HFFc6 (cell line): ENCODE data around the gene MSL1. TPM values are rescaled to one million over a fixed set of nuclear protein-coding genes. Genes with fewer than 3 reads are reported as not detected.

Experiments used
- DNase-seq: peaks from one replicate; pipeline ENCODE4 v3.0.0-alpha.2; 2018
- H3K27ac Mint-ChIP-seq: 2 replicates; pipeline ENCODE4 v1.8.0; 2020; ENCODE audit warnings: mild to moderate bottlenecking, mixed read lengths
- H3K27me3 Mint-ChIP-seq: 2 replicates; pipeline ENCODE4 v1.8.0; 2021; ENCODE audit warnings: mild to moderate bottlenecking, moderate library complexity, mixed read lengths; ENCODE audit not compliant: insufficient read depth
- H3K36me3 Mint-ChIP-seq: 2 replicates; pipeline ENCODE4 v1.8.0; 2021; ENCODE audit warnings: low read depth, mixed read lengths
- H3K4me1 Mint-ChIP-seq: 2 replicates; pipeline ENCODE4 v1.8.0; 2020; ENCODE audit warnings: low read depth, mixed read lengths
- H3K4me3 Mint-ChIP-seq: 2 replicates; pipeline ENCODE4 v1.8.0; 2020; ENCODE audit warnings: mild to moderate bottlenecking, moderate library complexity, mixed read lengths
- H3K9me3 Mint-ChIP-seq: 2 replicates; pipeline ENCODE4 v1.8.0; 2020; ENCODE audit warnings: mild to moderate bottlenecking, mixed read lengths
- total RNA-seq, 6 experiments: library from RNA; stranded (reverse); fragmentation: NEBNext Ultra II Directional; extraction: Animal tissue kit (Norgen Biotek cat#: 25700); gene quantifications; 2 replicates in 1 of 6; 3 replicates in 5 of 6; pipeline ENCODE4 v1.2.3, GENCODE V29; 2021
- TF ChIP-seq, protein P1 (sequence below): fragments of 200-600 bp; sonication (generic); IDR thresholded peaks from 2 replicates; pipeline ENCODE4 v1.5.0; 2021; ENCODE audit warnings: antibody characterized with exemption, mild to moderate bottlenecking

Gene MSL1
- total RNA-seq, 6 experiments from 2014 or later, result 61.2 to 67.8 (median 65.5) TPM

DNA sequence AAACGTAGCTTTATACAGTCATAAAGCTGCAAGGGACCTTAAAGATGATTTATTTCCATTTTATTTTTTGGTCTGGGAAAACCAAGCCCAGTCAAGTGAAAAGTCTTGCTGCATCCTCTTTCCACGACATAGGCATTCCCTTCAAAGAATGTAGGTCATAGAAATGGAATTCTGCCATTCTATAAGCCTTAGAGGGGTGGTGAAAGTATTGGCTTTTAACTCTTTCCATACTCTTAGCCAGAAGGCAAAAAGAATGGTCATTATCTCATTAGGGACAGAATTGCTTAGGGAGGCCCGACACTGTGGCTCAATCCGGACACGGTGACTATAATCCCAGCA, 7.9 kb upstream of the MSL1 start:
- Mint-ChIP-seq H3K27me3 (peaks cover 2% of the 10 kb centered on the region), H3K4me1 (peaks cover 76% of the 10 kb centered on the region), H3K36me3 (no peaks in the 10 kb centered on the region; the same call in 1 of the 2 replicates), H3K9me3 (no peaks in the 10 kb centered on the region), H3K27ac (peak overlapping the region; percentile 99), H3K4me3 (peak overlapping the region; percentile 86)
- TF ChIP-seq, protein P1, sequence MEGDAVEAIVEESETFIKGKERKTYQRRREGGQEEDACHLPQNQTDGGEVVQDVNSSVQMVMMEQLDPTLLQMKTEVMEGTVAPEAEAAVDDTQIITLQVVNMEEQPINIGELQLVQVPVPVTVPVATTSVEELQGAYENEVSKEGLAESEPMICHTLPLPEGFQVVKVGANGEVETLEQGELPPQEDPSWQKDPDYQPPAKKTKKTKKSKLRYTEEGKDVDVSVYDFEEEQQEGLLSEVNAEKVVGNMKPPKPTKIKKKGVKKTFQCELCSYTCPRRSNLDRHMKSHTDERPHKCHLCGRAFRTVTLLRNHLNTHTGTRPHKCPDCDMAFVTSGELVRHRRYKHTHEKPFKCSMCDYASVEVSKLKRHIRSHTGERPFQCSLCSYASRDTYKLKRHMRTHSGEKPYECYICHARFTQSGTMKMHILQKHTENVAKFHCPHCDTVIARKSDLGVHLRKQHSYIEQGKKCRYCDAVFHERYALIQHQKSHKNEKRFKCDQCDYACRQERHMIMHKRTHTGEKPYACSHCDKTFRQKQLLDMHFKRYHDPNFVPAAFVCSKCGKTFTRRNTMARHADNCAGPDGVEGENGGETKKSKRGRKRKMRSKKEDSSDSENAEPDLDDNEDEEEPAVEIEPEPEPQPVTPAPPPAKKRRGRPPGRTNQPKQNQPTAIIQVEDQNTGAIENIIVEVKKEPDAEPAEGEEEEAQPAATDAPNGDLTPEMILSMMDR, result no peak
- peak; percentile 59 for DNase-seq

GRCh38 chr17:40115101-40115436, 6.7 kb upstream of the MSL1 start:
- peaks cover 66% of the 10 kb centered on the region for H3K4me1 Mint-ChIP-seq
- no peaks in the 10 kb centered on the region for H3K9me3 Mint-ChIP-seq
- H3K27me3 Mint-ChIP-seq, result peaks cover 2% of the 10 kb centered on the region
- peak overlapping the region; percentile 99 for H3K27ac Mint-ChIP-seq
- peak overlapping the region; percentile 86; the same call in 1 of the 2 replicates for H3K4me3 Mint-ChIP-seq
- H3K36me3 Mint-ChIP-seq, result no peaks in the 10 kb centered on the region; the same call in 1 of the 2 replicates
- no peak for DNase-seq
- TF ChIP-seq, protein P1, result no peak

DNA sequence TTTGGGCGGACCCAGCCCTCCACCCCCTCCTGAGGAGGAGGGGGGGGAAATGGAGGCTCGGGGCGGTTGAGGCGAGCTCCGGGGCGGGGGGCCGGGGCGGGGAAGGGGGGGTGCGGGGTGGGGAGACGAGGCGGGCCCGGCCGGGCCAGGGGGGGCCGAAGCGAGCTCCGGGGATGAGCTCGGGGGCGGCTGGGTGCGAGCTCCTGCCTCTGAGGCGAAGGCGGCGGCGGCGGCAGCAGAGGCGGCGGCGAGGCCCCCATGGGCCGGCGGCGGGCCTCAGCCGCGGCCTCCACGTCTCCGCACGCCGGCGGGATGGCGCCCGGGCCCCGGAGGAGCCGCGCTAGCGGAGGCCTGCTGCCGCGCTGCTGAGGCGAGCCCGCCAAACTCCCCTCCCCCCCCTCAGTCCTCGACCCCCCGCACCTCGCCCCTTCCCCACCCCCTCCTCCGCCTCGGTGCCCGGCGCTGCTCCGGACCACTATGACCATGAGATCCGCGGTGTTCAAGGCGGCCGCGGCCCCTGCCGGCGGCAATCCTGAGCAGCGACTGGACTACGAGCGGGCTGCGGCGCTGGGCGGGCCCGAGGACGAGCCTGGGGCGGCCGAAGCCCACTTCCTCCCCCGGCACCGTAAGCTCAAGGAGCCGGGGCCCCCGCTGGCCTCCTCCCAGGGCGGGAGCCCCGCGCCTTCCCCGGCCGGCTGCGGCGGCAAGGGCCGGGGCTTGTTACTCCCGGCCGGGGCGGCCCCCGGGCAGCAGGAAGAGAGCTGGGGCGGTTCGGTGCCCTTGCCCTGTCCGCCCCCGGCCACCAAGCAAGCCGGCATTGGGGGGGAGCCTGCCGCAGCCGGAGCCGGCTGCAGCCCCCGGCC, 596 bp downstream of the MSL1 start:
- H3K27ac Mint-ChIP-seq, result no peak overlapping the region
- TF ChIP-seq, protein P1, result peak; percentile 44
- no peaks in the 10 kb centered on the region; the same call in 1 of the 2 replicates for H3K27me3 Mint-ChIP-seq
- peak; percentile 41 for DNase-seq
- H3K9me3 Mint-ChIP-seq, result no peaks in the 10 kb centered on the region
- H3K4me1 Mint-ChIP-seq, result peaks cover 36% of the 10 kb centered on the region
- H3K4me3 Mint-ChIP-seq, result peak overlapping the region; percentile 35; the same call in 1 of the 2 replicates
- H3K36me3 Mint-ChIP-seq, result peaks cover 31% of the 10 kb centered on the region

GRCh38 chr17:40122999-40123810, 1.4 kb downstream of the MSL1 start:
- Mint-ChIP-seq H3K27ac (peak overlapping the region; percentile 75), H3K27me3 (no peaks in the 10 kb centered on the region; the same call in 1 of the 2 replicates), H3K4me1 (peaks cover 36% of the 10 kb centered on the region), H3K9me3 (no peaks in the 10 kb centered on the region), H3K36me3 (peaks cover 31% of the 10 kb centered on the region), H3K4me3 (peak overlapping the region; percentile 88)
- TF ChIP-seq, protein P1, result no peak
- no peak for DNase-seq

DNA sequence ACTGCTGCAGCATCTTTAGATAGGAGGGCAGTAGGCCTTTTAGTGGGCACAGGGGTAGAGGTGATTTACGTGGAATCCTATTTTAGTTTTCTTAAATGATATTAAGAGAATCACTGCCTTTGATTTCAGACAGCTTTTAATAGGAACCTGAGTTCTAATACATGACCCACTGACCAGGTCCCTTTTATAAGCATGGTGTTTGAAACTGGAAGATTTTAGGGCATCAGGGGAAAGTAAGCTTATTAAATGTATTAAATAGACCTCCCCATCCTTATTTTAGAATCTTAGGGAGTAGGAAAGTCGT, 2.0 kb downstream of the MSL1 start:
- TF ChIP-seq, protein P1, result no peak
- Mint-ChIP-seq H3K27me3 (no peaks in the 10 kb centered on the region; the same call in 1 of the 2 replicates), H3K4me3 (peak overlapping the region; percentile 88), H3K27ac (peak overlapping the region; percentile 75), H3K36me3 (peaks cover 31% of the 10 kb centered on the region), H3K4me1 (peaks cover 36% of the 10 kb centered on the region), H3K9me3 (no peaks in the 10 kb centered on the region)
- DNase-seq, result no peak
